ENCODE data around the gene NAP1L1. TPM values are rescaled to one million over a fixed set of nuclear protein-coding genes. Genes with fewer than 3 reads are reported as not detected.

Gene NAP1L1
- total RNA-seq, 1 experiment from 2014 or later: 287 TPM

DNA sequence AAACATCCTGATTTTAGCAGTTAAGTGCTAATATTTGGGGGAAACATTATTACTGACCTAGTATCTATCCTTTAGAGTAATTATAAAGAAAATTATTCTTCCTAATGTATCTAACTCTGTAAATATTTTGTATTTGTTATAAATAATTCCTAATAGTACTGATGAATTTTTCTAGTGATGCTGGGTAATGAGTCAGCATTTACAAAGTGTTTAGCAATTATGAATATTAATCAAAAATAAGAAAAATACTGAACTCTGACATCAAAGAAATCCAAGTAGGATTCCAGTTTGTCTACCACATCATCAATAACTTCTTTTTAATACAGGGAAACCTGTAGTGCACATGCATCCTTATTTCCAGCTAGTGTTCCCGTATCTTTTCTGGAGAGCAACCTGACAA is 9.0 kb downstream of the NAP1L1 start:
- peaks cover 8% of the 10 kb centered on the region for H3K4me1 ChIP-seq (replicated peaks)
- no peaks in the 10 kb centered on the region for H3K27me3 ChIP-seq (replicated peaks)
- H3K9me3 ChIP-seq (replicated peaks): no peaks in the 10 kb centered on the region
- peaks cover 87% of the 10 kb centered on the region for H3K36me3 ChIP-seq
- no peak overlapping the region for H3K4me3 ChIP-seq
- no peak overlapping the region for H3K27ac ChIP-seq
- DNase-seq (ENCODE audit: low read depth in 1 of 2, low spot score in 2 of 2): no peak

DNA sequence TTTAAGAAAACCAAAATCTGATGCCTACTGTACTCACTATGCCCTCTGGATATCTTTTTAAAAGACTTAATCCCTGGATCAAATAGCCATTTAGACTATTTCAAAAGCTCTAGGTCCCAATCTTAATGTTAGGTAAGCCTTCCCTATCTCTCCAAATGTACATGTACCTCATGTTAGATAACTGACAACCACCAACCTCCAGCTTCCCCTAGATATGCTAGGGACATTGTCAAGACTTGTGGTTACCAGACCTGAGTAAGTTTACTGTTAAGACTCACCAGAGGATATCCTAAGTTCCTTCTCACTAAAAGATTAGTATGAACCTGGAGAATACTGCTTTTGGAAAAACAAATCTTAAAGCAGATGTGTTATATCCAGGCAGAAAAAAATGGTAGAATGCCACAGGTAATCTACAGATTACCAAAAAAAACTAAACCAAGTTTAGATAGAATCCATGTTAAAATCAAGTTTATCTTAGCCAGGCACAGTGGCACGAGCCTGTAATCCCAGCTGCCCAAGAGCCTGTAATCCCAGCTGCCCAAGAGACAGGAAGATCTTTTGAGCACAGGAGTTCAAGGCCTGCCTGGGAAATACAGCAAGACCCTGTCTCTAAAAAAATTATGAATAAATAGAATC is 9.7 kb downstream of the NAP1L1 start:
- H3K4me3 ChIP-seq: no peak overlapping the region
- H3K36me3 ChIP-seq: peaks cover 87% of the 10 kb centered on the region
- peaks cover 2% of the 10 kb centered on the region for H3K4me1 ChIP-seq (replicated peaks)
- DNase-seq (ENCODE audit: low read depth in 1 of 2, low spot score in 2 of 2): no peak
- no peaks in the 10 kb centered on the region for H3K9me3 ChIP-seq (replicated peaks)
- H3K27ac ChIP-seq: no peak overlapping the region
- H3K27me3 ChIP-seq (replicated peaks): no peaks in the 10 kb centered on the region

DNA sequence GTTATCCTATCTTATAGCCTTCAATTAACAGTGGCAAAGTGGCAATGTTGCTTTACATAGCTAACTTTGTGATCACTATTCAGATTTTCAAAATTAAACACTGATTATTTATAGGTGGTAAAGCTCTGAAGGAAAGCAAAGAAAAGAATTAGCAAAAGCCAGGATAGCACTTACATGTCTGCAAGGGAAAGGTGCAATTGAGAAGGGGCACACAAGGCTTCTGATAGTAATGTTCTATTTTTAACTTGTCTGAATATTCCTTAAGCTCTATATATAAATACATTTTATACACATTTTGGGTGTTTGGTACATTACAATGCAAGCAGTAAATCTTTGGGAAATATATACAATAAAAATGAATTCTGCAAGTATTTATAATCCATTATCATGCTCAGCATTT is 10.9 kb downstream of the NAP1L1 start:
- Histone ChIP-seq H3K27me3 (replicated peaks) (no peaks in the 10 kb centered on the region), H3K9me3 (replicated peaks) (no peaks in the 10 kb centered on the region), H3K4me3 (no peak overlapping the region), H3K27ac (no peak overlapping the region), H3K4me1 (replicated peaks) (no peaks in the 10 kb centered on the region; the same call in 1 of the 2 replicates), H3K36me3 (peaks cover 87% of the 10 kb centered on the region)
- no peak for DNase-seq (ENCODE audit: low read depth in 1 of 2, low spot score in 2 of 2)

DNA sequence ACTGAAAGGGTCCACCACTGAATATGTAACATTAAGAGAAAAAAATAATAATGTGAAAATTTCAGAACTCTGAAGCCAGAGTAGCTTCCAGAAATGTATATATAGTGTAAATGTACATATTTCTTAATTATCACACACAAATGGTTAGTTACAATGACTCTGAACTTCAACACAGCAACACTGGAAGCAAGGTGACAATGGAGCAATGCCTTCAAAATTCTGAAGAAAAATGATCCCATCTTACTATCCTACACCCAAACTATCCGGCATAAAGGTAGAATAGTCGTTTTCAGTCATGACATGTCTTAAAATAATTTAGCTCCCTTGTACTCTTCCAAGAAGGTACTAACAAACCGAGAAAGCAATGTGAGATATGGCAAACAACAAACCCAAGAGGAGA is 11.9 kb downstream of the NAP1L1 start:
- no peaks in the 10 kb centered on the region for H3K27me3 ChIP-seq (replicated peaks)
- peaks cover 90% of the 10 kb centered on the region for H3K36me3 ChIP-seq
- H3K9me3 ChIP-seq (replicated peaks): no peaks in the 10 kb centered on the region
- no peak overlapping the region for H3K27ac ChIP-seq
- DNase-seq (ENCODE audit: low read depth in 1 of 2, low spot score in 2 of 2): no peak
- no peak overlapping the region for H3K4me3 ChIP-seq
- H3K4me1 ChIP-seq (replicated peaks): no peaks in the 10 kb centered on the region; the same call in 1 of the 2 replicates

DNA sequence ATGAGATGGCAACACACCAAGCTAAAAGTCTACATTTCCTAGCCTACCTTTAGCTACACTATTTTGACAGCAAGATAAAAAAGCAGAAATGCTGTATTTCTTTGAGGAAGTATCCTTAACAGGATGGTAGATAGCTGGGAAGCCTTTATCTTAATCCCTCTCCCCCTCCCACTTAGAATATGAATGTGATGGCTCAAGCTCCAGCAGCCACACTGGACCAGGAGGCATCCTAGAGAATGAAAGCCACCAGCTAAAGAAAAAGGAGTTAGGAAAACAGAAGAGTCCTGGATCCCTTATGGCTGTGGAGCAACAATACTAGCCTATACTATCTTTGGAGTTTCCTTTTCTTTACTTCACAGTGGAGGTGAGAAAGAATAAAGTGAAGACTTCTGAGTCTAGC is 15.1 kb downstream of the NAP1L1 start:
- no peaks in the 10 kb centered on the region; the same call in 1 of the 2 replicates for H3K4me1 ChIP-seq (replicated peaks)
- no peak overlapping the region for H3K27ac ChIP-seq
- H3K9me3 ChIP-seq (replicated peaks): peaks cover 3% of the 10 kb centered on the region
- no peak overlapping the region for H3K4me3 ChIP-seq
- DNase-seq (ENCODE audit: low read depth in 1 of 2, low spot score in 2 of 2): no peak
- H3K36me3 ChIP-seq: peaks cover 96% of the 10 kb centered on the region
- H3K27me3 ChIP-seq (replicated peaks): no peaks in the 10 kb centered on the region

DNA sequence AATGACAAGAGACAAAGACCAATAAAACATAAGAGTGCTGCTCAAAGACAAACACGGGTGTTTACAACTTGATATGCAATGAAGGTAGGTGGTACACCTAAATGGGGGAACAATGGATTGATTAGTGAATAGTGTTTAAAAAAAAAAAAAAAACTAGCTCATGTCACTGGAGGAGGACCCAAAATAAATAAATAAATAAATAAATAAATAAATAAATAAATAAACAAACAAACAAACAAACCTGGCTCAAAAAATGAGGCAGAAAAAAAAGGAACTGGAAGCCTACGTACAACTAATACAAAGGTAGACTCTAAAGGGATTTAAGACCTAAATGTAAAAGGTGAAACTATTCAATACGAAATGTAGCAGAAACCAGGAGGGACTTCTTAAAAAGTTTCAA is 18.6 kb downstream of the NAP1L1 start:
- Histone ChIP-seq H3K9me3 (replicated peaks) (peaks cover 3% of the 10 kb centered on the region), H3K36me3 (peaks cover 99% of the 10 kb centered on the region), H3K27ac (no peak overlapping the region), H3K4me1 (replicated peaks) (no peaks in the 10 kb centered on the region), H3K4me3 (no peak overlapping the region), H3K27me3 (replicated peaks) (no peaks in the 10 kb centered on the region)
- DNase-seq (ENCODE audit: low read depth in 1 of 2, low spot score in 2 of 2): no peak

DNA sequence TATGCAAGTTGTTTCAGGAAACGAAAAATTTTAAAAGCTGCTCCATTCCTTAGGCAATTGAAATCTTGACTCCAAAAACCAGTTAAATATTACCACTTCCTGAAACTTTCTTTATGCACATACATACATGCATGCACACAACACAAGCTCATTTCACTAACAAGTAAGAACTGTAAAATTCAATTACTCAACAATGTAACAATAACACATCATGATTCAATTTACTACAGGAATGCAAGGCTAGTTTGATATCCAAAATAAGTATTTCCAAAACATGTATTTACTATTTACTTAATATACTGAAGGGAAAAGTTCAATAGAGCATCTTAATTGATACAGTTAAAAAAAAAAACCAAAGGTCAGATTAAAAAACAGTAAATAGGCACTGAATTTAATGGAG is 19.6 kb downstream of the NAP1L1 start:
- H3K36me3 ChIP-seq: peaks cover 99% of the 10 kb centered on the region
- no peak for DNase-seq (ENCODE audit: low read depth in 1 of 2, low spot score in 2 of 2)
- H3K27me3 ChIP-seq (replicated peaks): no peaks in the 10 kb centered on the region
- H3K4me1 ChIP-seq (replicated peaks): no peaks in the 10 kb centered on the region
- H3K4me3 ChIP-seq: no peak overlapping the region
- H3K27ac ChIP-seq: no peak overlapping the region
- H3K9me3 ChIP-seq (replicated peaks): peaks cover 3% of the 10 kb centered on the region

DNA sequence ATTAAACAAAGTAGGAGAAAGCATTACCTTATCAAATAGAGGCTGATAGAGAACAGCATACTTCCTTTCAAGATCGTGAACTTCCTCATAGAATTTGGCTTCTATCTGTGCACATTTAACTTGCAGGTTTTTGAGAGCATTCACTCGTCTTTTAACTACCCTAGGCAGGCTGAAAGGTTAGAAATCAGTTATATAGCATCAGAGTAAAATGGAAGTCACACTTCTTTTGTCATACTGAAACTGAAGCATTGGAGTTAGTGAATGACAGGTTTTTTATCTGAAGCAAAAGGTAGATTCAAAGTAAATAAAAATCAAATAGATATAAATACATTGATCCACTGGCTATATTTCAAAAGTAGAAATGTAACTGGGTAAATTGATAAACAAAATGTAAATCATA is 24.4 kb downstream of the NAP1L1 start:
- no peak for DNase-seq (ENCODE audit: low read depth in 1 of 2, low spot score in 2 of 2)
- Histone ChIP-seq H3K27me3 (replicated peaks) (no peaks in the 10 kb centered on the region), H3K36me3 (peaks cover 97% of the 10 kb centered on the region), H3K4me3 (no peak overlapping the region), H3K4me1 (replicated peaks) (no peaks in the 10 kb centered on the region), H3K27ac (no peak overlapping the region), H3K9me3 (replicated peaks) (no peaks in the 10 kb centered on the region)

DNA sequence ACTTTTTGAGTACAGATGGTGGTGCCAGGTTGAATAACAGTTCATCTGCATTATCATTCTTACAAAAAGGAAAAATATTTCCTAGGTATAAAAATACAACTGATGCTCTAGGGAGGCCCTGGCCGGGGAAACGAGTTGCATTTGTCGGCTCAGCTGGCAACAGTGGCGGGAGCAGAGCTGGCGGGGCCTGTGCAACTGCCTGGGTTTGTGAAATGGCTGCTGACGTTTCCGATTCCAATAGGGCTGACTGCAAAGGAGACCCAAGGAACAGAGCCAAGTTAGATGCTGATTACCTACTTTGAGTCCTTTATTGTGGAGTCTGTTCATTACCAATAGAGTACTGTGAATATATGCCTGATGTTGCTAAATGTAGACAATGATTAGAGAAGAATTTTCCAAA is 27.2 kb downstream of the NAP1L1 start:
- Histone ChIP-seq H3K27ac (no peak overlapping the region), H3K36me3 (peaks cover 97% of the 10 kb centered on the region), H3K27me3 (replicated peaks) (no peaks in the 10 kb centered on the region), H3K9me3 (replicated peaks) (no peaks in the 10 kb centered on the region), H3K4me3 (no peak overlapping the region), H3K4me1 (replicated peaks) (no peaks in the 10 kb centered on the region)
- no peak for DNase-seq (ENCODE audit: low read depth in 1 of 2, low spot score in 2 of 2)

DNA sequence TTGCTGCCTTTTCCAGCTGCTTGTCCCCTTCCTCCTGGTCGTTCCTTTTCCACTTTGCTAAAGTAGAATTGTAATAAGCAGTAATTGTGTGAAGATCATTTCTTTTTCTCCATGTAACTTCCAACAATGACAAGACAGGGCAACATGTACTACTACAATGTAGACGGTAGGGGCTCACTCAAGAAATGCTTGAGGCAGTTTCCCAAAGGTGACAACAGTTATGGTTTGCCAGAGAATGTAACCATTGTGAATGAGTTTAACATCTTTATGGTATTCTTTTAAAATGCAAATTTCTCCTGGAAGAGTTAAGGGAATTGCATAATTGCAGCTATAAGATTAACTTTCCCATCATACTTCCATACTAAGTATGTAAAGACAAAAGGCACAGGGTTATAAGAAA is 29.1 kb downstream of the NAP1L1 start:
- H3K36me3 ChIP-seq: peaks cover 94% of the 10 kb centered on the region
- H3K27ac ChIP-seq: no peak overlapping the region
- H3K4me3 ChIP-seq: no peak overlapping the region
- no peaks in the 10 kb centered on the region for H3K9me3 ChIP-seq (replicated peaks)
- DNase-seq (ENCODE audit: low read depth in 1 of 2, low spot score in 2 of 2): no peak
- no peaks in the 10 kb centered on the region for H3K4me1 ChIP-seq (replicated peaks)
- H3K27me3 ChIP-seq (replicated peaks): no peaks in the 10 kb centered on the region

DNA sequence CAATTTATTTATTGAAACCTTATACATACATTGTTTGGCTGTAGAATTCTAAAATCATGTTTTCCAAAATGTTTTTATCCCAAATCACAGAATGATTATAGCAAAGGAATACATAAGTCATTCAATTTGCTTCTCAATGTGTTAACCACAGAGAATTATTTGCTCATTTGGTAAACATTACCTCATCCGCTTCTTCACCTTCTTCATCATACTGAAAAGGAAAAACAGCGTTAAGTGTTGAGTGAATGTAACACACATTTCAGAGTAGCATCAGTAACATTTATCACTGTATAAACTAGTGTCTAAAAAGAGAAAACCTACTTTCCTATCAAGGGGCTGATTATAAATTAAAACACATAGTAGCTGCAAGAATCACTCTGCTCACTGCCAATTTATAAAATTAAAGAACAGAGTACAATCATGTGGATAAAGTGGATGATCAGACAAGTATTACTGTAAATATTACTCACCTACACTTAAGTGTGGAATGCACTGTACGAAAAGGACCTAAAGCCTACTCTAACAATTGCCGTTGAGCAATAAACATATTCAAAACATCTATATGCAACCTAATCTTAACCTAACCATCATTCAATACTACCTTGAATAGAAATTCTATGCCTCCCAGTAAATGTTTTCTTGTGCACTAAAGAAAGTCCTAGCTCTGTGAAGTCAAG is 34.8 kb downstream of the NAP1L1 start:
- Histone ChIP-seq H3K36me3 (peaks cover 83% of the 10 kb centered on the region), H3K9me3 (replicated peaks) (no peaks in the 10 kb centered on the region), H3K27me3 (replicated peaks) (no peaks in the 10 kb centered on the region), H3K27ac (no peak overlapping the region), H3K4me3 (no peak overlapping the region), H3K4me1 (replicated peaks) (no peaks in the 10 kb centered on the region)
- DNase-seq (ENCODE audit: low read depth in 1 of 2, low spot score in 2 of 2): no peak

DNA sequence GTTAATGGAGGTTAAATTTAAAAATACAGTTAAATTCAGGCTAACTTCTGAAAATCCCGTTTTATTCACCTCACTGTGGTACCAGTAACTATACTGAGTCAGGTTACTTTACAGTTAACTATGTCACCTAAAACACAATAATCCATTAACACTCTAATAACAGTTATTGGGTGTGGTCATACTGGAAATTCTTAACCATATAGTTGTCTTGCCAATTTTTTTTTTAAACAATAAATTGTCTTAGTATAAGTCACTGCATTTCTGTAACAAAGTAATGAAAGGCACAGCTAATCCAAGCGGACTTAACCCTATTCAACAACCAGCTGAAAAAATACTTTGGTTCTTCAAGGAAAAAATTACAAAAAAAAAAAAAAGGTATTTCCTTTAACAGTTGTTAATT is 36.7 kb downstream of the NAP1L1 start:
- Histone ChIP-seq H3K4me3 (no peak overlapping the region), H3K9me3 (replicated peaks) (no peaks in the 10 kb centered on the region), H3K27ac (no peak overlapping the region), H3K36me3 (peaks cover 78% of the 10 kb centered on the region), H3K27me3 (replicated peaks) (no peaks in the 10 kb centered on the region), H3K4me1 (replicated peaks) (no peaks in the 10 kb centered on the region)
- no peak for DNase-seq (ENCODE audit: low read depth in 1 of 2, low spot score in 2 of 2)

DNA sequence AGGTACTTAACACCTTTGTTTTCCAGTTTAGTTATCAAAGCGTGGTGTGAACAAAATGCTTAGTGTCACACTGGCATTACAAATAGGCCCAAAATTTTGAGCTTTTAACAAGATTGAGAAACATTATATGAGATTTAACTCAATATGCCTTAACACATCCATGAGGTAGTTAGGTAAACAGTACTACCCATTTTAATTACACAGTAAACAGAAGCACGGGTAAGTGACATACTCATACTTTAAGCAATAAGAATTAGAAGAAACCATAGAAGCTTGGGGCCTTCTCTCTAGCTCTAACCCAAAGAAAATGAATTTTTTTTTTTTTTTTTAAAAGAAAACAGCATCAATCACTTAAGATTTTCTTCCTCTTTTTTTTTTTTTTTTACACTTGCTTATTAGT is 37.4 kb downstream of the NAP1L1 start:
- Histone ChIP-seq H3K9me3 (replicated peaks) (no peaks in the 10 kb centered on the region), H3K4me3 (no peak overlapping the region), H3K36me3 (peaks cover 77% of the 10 kb centered on the region), H3K27me3 (replicated peaks) (no peaks in the 10 kb centered on the region), H3K27ac (no peak overlapping the region), H3K4me1 (replicated peaks) (no peaks in the 10 kb centered on the region)
- DNase-seq (ENCODE audit: low read depth in 1 of 2, low spot score in 2 of 2): no peak

DNA sequence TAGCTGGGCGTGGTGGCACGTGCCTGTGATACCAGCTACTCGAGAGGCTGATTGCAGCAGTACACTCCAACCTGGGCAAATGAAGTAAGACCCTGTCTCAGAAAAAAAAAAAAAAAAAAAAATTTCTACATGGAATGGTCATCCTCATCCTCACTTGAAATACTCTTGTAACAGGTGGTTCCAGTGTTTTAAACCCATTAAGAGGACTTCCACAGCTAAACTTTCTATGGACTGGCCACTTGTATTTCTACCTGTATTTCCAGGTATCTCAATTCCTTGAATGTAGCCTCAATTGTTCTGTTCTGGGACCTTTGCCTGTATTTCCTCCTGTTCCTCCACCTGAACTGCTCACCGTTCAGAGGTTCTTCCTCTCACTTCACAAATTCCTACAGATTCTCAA is 41.1 kb downstream of the NAP1L1 start:
- Histone ChIP-seq H3K27me3 (replicated peaks) (no peaks in the 10 kb centered on the region), H3K4me3 (no peak overlapping the region), H3K4me1 (replicated peaks) (peaks cover 3% of the 10 kb centered on the region), H3K9me3 (replicated peaks) (no peaks in the 10 kb centered on the region), H3K36me3 (peaks cover 43% of the 10 kb centered on the region), H3K27ac (no peak overlapping the region)
- DNase-seq (ENCODE audit: low read depth in 1 of 2, low spot score in 2 of 2): no peak

DNA sequence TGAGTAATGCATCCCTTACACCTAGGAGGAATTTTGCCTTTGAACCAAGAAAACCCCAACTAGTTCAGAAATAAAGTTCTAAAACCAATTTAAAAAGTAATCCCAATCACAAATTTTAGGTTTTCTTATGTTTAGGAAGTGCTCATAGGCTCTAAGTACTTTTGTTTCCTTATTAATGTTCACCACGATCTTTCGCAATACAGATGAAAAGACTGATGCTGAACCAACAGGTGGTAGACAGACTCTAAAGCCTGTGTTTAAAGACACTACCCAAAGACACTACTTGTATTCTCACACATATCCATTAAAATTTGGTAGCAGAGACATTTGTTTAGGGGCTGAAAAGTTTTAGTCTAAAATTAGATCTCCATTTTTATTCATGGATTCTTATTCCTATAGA is 42.3 kb downstream of the NAP1L1 start:
- Histone ChIP-seq H3K36me3 (peaks cover 35% of the 10 kb centered on the region), H3K4me1 (replicated peaks) (peaks cover 16% of the 10 kb centered on the region), H3K27ac (no peak overlapping the region), H3K9me3 (replicated peaks) (no peaks in the 10 kb centered on the region), H3K27me3 (replicated peaks) (no peaks in the 10 kb centered on the region), H3K4me3 (no peak overlapping the region)
- DNase-seq (ENCODE audit: low read depth in 1 of 2, low spot score in 2 of 2): no peak
